Thyroid gland (tissue), 4 donors: ENCODE measurements around the gene CUL9.

Experiments
- POLR2A ChIP-seq, 2 donors: fragments of 450-650 bp; IDR thresholded peaks; one replicate each; pipeline ENCODE4 v1.6.1; 2017; ENCODE audit warnings: antibody characterized with exemption in 2 of 2, mild to moderate bottlenecking in 2 of 2, moderate library complexity in 1 of 2
- TF ChIP-seq, protein P1 (sequence below), 6 experiments: fragments of 200-600 bp in 3 of 6; fragments of 450-650 bp in 3 of 6; sonication (generic) in 3 of 6; IDR thresholded peaks; one replicate each; pipeline ENCODE4 v1.5.1; 2016 to 2019; ENCODE audit warnings: antibody characterized with exemption in 6 of 6, mild to moderate bottlenecking in 2 of 6, inconsistent platforms in 1 of 6, moderate library complexity in 1 of 6

DNA sequence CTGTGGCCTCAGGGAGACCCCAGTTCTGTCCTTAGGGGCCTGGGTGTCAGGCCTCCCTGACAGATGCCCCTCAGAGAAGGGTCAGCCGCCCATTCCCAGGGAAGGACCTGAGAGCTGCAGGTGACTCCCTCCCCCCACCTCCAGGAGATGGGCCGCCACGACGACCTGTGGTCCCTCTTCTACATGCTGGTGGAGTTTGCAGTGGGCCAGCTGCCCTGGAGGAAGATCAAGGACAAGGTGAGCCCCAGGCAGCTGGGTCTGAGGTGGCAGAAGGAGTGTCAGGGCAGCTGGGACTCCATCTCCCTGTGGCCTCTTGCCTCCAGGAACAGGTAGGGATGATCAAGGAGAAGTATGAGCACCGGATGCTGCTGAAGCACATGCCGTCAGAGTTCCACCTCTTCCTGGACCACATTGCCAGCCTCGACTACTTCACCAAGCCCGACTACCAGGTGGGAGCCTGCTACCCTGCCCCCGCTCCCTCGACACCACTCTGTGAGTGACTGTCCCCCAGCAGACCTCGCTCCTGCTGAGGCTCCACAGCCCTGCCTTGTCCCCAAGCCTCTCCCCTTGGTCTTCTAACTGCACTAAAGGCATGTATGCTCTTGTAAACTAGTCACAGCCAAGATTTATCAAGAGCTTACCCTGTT is 73.5 kb downstream of the CUL9 start:
- TF ChIP-seq, protein P1, sequence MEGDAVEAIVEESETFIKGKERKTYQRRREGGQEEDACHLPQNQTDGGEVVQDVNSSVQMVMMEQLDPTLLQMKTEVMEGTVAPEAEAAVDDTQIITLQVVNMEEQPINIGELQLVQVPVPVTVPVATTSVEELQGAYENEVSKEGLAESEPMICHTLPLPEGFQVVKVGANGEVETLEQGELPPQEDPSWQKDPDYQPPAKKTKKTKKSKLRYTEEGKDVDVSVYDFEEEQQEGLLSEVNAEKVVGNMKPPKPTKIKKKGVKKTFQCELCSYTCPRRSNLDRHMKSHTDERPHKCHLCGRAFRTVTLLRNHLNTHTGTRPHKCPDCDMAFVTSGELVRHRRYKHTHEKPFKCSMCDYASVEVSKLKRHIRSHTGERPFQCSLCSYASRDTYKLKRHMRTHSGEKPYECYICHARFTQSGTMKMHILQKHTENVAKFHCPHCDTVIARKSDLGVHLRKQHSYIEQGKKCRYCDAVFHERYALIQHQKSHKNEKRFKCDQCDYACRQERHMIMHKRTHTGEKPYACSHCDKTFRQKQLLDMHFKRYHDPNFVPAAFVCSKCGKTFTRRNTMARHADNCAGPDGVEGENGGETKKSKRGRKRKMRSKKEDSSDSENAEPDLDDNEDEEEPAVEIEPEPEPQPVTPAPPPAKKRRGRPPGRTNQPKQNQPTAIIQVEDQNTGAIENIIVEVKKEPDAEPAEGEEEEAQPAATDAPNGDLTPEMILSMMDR (IDR thresholded peaks at IDR 0.05) = no peak
- no peak for TF ChIP-seq POLR2A (IDR thresholded peaks at IDR 0.05)
